SK-N-SH (cell line): ENCODE measurements around the gene RBM19.

ENCODE experiments used
- EP300 ChIP-seq, 2 experiments: IDR thresholded peaks; 2 replicates each; pipeline versions ENCODE4 v1.4.0 to v1.6.1; 2012; ENCODE audit warnings: borderline replicate concordance in 1 of 2, low read depth in 1 of 2, low read length in 1 of 2
- NRF1 ChIP-seq: IDR thresholded peaks from 2 replicates; pipeline ENCODE4 v1.6.1; 2012; ENCODE audit warnings: low read depth, mild to moderate bottlenecking, low read length
- TF ChIP-seq, protein P1 (sequence below): fragments of 200-600 bp; sonication (generic); IDR thresholded peaks from 2 replicates; pipeline ENCODE4 v1.6.1; 2017; ENCODE audit warnings: antibody characterized with exemption, mild to moderate bottlenecking, moderate library complexity

DNA sequence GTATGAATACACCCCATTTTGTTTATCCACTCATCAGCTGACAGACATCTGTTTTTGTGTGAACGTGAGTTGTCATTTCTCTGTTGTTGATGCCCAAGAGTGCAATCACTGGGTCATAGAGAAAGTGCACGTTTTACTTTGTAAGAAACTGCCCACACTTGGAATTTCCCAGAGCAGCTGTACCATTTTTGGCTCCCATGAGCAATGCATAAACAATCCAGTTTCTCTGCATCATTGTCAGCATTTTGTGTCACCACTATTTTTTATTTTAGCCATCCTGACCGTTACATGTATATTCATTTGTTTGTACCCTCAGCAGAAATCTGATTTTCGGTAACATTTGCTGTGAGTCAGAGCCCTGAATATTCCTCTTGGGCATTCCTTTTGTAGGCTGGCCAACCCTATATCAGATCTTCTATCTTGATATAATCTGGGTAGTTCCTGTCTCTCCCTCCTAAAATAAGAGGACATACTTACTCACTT lies 62.7 kb downstream of the RBM19 start:
- TF ChIP-seq, protein P1, sequence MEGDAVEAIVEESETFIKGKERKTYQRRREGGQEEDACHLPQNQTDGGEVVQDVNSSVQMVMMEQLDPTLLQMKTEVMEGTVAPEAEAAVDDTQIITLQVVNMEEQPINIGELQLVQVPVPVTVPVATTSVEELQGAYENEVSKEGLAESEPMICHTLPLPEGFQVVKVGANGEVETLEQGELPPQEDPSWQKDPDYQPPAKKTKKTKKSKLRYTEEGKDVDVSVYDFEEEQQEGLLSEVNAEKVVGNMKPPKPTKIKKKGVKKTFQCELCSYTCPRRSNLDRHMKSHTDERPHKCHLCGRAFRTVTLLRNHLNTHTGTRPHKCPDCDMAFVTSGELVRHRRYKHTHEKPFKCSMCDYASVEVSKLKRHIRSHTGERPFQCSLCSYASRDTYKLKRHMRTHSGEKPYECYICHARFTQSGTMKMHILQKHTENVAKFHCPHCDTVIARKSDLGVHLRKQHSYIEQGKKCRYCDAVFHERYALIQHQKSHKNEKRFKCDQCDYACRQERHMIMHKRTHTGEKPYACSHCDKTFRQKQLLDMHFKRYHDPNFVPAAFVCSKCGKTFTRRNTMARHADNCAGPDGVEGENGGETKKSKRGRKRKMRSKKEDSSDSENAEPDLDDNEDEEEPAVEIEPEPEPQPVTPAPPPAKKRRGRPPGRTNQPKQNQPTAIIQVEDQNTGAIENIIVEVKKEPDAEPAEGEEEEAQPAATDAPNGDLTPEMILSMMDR: no peak
- TF ChIP-seq NRF1: no peak
- peak in 1 of 2 experiments; percentile 62; a peak in 2 of 4 replicates for TF ChIP-seq EP300 (IDR thresholded peaks at IDR 0.05; ENCODE audit: borderline replicate concordance in 1 of 2, low read depth in 1 of 2, low read length in 1 of 2)
